Measurements from ENCODE around the gene RNASEH1. TPM values are rescaled to one million over a fixed set of nuclear protein-coding genes. Genes with fewer than 3 reads are reported as not detected.
A peak's percentile ranks its signal among the peaks of the same experiment; 100 is the strongest.

The RNASEH1 gene
- total and polyA plus RNA-seq, 2 of the 13 experiments (the other 11 are each of a cell fraction or from before 2014, with no cell fraction given), result 14.5 to 57.4 TPM

DNA sequence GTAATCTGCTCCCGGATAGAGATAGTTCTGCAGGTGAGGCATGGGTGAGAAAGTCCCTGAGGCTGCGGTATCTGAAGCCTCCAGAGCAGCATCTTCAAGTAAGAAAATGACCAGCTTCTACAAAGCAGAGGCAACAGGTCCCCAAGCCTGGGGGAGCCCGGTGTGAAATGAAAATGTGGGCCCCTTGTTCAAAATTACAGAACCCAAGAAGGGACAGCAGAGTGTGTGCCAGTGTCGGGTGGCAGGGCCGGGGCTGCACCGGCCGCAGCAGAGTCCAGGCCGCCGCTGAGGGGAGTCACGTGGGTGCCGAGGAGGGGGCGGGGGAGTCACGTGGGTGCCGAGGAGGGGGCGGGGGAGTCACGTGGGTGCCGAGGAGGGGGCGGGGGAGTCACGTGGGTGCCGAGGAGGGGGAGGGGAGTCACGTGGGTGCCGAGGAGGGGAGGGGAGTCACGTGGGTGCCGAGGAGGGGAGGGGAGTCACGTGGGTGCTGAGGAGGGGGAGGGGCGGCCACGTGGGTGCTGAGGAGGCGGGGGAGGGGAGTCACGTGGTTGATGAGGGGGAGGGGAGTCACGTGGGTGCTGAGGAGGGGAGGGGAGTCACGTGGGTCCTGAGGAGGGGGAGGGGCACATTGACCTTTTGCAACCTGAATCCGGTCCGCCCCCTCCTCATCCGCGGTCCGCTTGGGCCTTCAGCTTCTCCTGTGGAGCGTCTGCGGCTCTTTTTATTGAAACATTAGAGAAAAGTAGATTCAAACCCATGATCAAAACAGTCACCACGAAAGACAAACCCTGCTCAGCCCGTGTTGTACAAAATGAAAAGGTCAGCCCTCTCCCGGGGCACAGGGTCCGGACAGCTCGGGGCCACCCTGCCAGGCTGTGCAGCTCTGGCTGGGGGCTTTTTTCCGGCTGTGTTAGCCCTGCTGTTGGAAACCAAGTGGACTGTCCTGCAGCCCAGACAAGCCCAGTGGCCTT, 47.1 kb upstream of the RNASEH1 start (continued):
- no peak for TF ChIP-seq ZNF577 (CRISPR knock-in tag; IDR thresholded peaks at IDR 0.05; ENCODE audit: borderline replicate concordance, low read depth)
- TF ChIP-seq XRCC5 (optimal IDR thresholded peaks at IDR 0.05; ENCODE audit: low read length), result no peak
- TF ChIP-seq FOXP4 (CRISPR knock-in tag; IDR thresholded peaks at IDR 0.05), result no peak
- no peak for TF ChIP-seq JUND (CRISPR knock-in tag; IDR thresholded peaks at IDR 0.05)
- TF ChIP-seq NR3C1 (CRISPR knock-in tag; IDR thresholded peaks at IDR 0.05), result no peak
- no peak for TF ChIP-seq PTBP1 (IDR thresholded peaks at IDR 0.05; ENCODE audit: low read depth, low read length, poor library complexity, severe bottlenecking)
- TF ChIP-seq, protein P1, sequence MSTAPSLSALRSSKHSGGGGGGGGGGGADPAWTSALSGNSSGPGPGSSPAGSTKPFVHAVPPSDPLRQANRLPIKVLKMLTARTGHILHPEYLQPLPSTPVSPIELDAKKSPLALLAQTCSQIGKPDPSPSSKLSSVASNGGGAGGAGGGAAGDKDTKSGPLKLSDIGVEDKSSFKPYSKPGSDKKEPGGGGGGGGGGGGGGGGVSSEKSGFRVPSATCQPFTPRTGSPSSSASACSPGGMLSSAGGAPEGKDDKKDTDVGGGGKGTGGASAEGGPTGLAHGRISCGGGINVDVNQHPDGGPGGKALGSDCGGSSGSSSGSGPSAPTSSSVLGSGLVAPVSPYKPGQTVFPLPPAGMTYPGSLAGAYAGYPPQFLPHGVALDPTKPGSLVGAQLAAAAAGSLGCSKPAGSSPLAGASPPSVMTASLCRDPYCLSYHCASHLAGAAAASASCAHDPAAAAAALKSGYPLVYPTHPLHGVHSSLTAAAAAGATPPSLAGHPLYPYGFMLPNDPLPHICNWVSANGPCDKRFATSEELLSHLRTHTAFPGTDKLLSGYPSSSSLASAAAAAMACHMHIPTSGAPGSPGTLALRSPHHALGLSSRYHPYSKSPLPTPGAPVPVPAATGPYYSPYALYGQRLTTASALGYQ (CRISPR knock-in tag; IDR thresholded peaks at IDR 0.05), result no peak
- TF ChIP-seq ZNF773 (CRISPR knock-in tag; IDR thresholded peaks at IDR 0.05; ENCODE audit: borderline replicate concordance), result no peak
- TF ChIP-seq ZNF563 (CRISPR knock-in tag; IDR thresholded peaks at IDR 0.05), result no peak
- peak in 1 of 2 experiments; percentile 67; a peak in 2 of 4 replicates for TF ChIP-seq KLF16 (CRISPR knock-in tag; IDR thresholded peaks at IDR 0.05)
- TF ChIP-seq SRSF1 (optimal IDR thresholded peaks at IDR 0.05; ENCODE audit: low read depth, low read length), result no peak
- TF ChIP-seq ETV6 (CRISPR knock-in tag; conservative IDR thresholded peaks at IDR 0.05), result no peak
- TF ChIP-seq PRPF4 (IDR thresholded peaks at IDR 0.05; ENCODE audit: low read depth, low read length, poor library complexity, severe bottlenecking), result peak; percentile 67
- no peak for TF ChIP-seq LRRFIP1 (CRISPR knock-in tag; conservative IDR thresholded peaks at IDR 0.05)
- no peak for TF ChIP-seq ZNF567 (CRISPR knock-in tag; IDR thresholded peaks at IDR 0.05; ENCODE audit: borderline replicate concordance)
- TF ChIP-seq, protein P2, sequence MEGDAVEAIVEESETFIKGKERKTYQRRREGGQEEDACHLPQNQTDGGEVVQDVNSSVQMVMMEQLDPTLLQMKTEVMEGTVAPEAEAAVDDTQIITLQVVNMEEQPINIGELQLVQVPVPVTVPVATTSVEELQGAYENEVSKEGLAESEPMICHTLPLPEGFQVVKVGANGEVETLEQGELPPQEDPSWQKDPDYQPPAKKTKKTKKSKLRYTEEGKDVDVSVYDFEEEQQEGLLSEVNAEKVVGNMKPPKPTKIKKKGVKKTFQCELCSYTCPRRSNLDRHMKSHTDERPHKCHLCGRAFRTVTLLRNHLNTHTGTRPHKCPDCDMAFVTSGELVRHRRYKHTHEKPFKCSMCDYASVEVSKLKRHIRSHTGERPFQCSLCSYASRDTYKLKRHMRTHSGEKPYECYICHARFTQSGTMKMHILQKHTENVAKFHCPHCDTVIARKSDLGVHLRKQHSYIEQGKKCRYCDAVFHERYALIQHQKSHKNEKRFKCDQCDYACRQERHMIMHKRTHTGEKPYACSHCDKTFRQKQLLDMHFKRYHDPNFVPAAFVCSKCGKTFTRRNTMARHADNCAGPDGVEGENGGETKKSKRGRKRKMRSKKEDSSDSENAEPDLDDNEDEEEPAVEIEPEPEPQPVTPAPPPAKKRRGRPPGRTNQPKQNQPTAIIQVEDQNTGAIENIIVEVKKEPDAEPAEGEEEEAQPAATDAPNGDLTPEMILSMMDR (CRISPR knock-in tag; IDR thresholded peaks at IDR 0.05), result no peak
- TF ChIP-seq ZNF816 (CRISPR knock-in tag; IDR thresholded peaks at IDR 0.05; ENCODE audit: borderline replicate concordance), result no peak
- no peak for TF ChIP-seq GFI1 (CRISPR knock-in tag; IDR thresholded peaks at IDR 0.05; ENCODE audit: borderline replicate concordance)
- TF ChIP-seq XBP1 (CRISPR knock-in tag; IDR thresholded peaks at IDR 0.05), result no peak

Data from HepG2 (cell line).